ENCODE data around the gene DESI2. TPM values are rescaled to one million over a fixed set of nuclear protein-coding genes. Genes with fewer than 3 reads are reported as not detected.
"Not testable (repeated sequence)": the region's sequence is repeated elsewhere in the genome, so short reads cannot be mapped to it uniquely, and the experiment has no call there.

DESI2 gene
- total and polyA plus RNA-seq, 2 experiments from 2014 or later, result 31.5 to 48.2 TPM

GRCh38 chr1:244659694-244660093, 6.8 kb downstream of the DESI2 start:
- peaks cover 87% of the 10 kb centered on the region for H3K79me2 ChIP-seq
- H3K36me3 ChIP-seq (replicated peaks; ENCODE audit: insufficient read depth, low read depth), result no peaks in the 10 kb centered on the region
- no peak overlapping the region for H3K27ac ChIP-seq
- H4K20me1 ChIP-seq (ENCODE audit: insufficient read depth, poor library complexity, severe bottlenecking), result peaks cover 22% of the 10 kb centered on the region
- WGBS (ENCODE audit: low lambda C conversion rate, missing lambda C conversion rate), result 92% methylated on average over 3 of the region's 3 CpGs
- peaks cover 21% of the 10 kb centered on the region for H3K4me1 ChIP-seq (ENCODE audit: insufficient read depth)
- no peaks in the 10 kb centered on the region for H3K27me3 ChIP-seq
- no peaks in the 10 kb centered on the region for H3K9me2 ChIP-seq (replicated peaks; ENCODE audit: insufficient read depth)
- no peak for DNase-seq (ENCODE audit: low spot score)
- H3K4me3 ChIP-seq, result no peak overlapping the region
- no peak for TF ChIP-seq EZH2 (IDR thresholded peaks at IDR 0.05; ENCODE audit: borderline replicate concordance)
- TF ChIP-seq EZH2phosphoT487 (IDR thresholded peaks at IDR 0.05; ENCODE audit: low read depth, severe bottlenecking, unreplicated experiment), result no peak
- no peak overlapping the region for H3K4me2 ChIP-seq
- H2AFZ ChIP-seq, result no peak overlapping the region
- no peaks in the 10 kb centered on the region for H3K9me3 ChIP-seq (ENCODE audit: low read depth)

GRCh38 chr1:244660595-244660994, 7.7 kb downstream of the DESI2 start:
- H3K9me3 ChIP-seq (ENCODE audit: low read depth), result no peaks in the 10 kb centered on the region
- H3K9me2 ChIP-seq (replicated peaks; ENCODE audit: insufficient read depth), result no peaks in the 10 kb centered on the region
- H2AFZ ChIP-seq, result no peak overlapping the region
- no peak for TF ChIP-seq EZH2 (IDR thresholded peaks at IDR 0.05; ENCODE audit: borderline replicate concordance)
- no peak for TF ChIP-seq CTCF (IDR thresholded peaks at IDR 0.05; ENCODE audit: poor library complexity)
- TF ChIP-seq EZH2phosphoT487 (IDR thresholded peaks at IDR 0.05; ENCODE audit: low read depth, severe bottlenecking, unreplicated experiment), result no peak
- no peak for DNase-seq (ENCODE audit: low spot score)
- no peaks in the 10 kb centered on the region for H3K27me3 ChIP-seq
- no peak overlapping the region for H3K27ac ChIP-seq
- peaks cover 30% of the 10 kb centered on the region for H4K20me1 ChIP-seq (ENCODE audit: insufficient read depth, poor library complexity, severe bottlenecking)
- peaks cover 87% of the 10 kb centered on the region for H3K79me2 ChIP-seq
- peaks cover 12% of the 10 kb centered on the region for H3K4me1 ChIP-seq (ENCODE audit: insufficient read depth)
- WGBS (ENCODE audit: low lambda C conversion rate, missing lambda C conversion rate), result 100% methylated on average over 3 of the region's 3 CpGs
- no peak overlapping the region for H3K4me3 ChIP-seq
- H3K4me2 ChIP-seq, result no peak overlapping the region
- H3K36me3 ChIP-seq (replicated peaks; ENCODE audit: insufficient read depth, low read depth), result no peaks in the 10 kb centered on the region

- 89% methylated on average over 2 of the region's 4 CpGs for WGBS (ENCODE audit: low lambda C conversion rate, missing lambda C conversion rate)
- H3K4me2 ChIP-seq, result not testable (repeated sequence)
These were observed 8.8 kb downstream of the DESI2 start for GRCh38 chr1:244661569-244662312.

GRCh38 chr1:244662599-244662998, 9.7 kb downstream of the DESI2 start:
- Histone ChIP-seq H3K27ac (peak overlapping the region; percentile 33), H3K9me3 (ENCODE audit: low read depth) (no peaks in the 10 kb centered on the region)

More at GRCh38 chr1:244661569-244662312, 8.8 kb downstream of the DESI2 start:
- peaks cover 92% of the 10 kb centered on the region for H3K79me2 ChIP-seq
- not testable (repeated sequence) for H3K36me3 ChIP-seq (replicated peaks; ENCODE audit: insufficient read depth, low read depth); H3K9me3 ChIP-seq (ENCODE audit: low read depth); H3K27ac ChIP-seq; H2AFZ ChIP-seq; H3K27me3 ChIP-seq; H3K9me2 ChIP-seq (replicated peaks; ENCODE audit: insufficient read depth); DNase-seq (ENCODE audit: low spot score); H3K4me3 ChIP-seq; H3K4me1 ChIP-seq (ENCODE audit: insufficient read depth)
- peaks cover 36% of the 10 kb centered on the region for H4K20me1 ChIP-seq (ENCODE audit: insufficient read depth, poor library complexity, severe bottlenecking)

More at GRCh38 chr1:244662599-244662998, 9.7 kb downstream of the DESI2 start:
- Histone ChIP-seq H3K79me2 (peaks cover 92% of the 10 kb centered on the region), H4K20me1 (ENCODE audit: insufficient read depth, poor library complexity, severe bottlenecking) (peaks cover 32% of the 10 kb centered on the region), H3K9me2 (replicated peaks; ENCODE audit: insufficient read depth) (no peaks in the 10 kb centered on the region), H3K27me3 (no peaks in the 10 kb centered on the region), H3K4me2 (peak overlapping the region; percentile 36), H3K36me3 (replicated peaks; ENCODE audit: insufficient read depth, low read depth) (no peaks in the 10 kb centered on the region), H3K4me1 (ENCODE audit: insufficient read depth) (no peaks in the 10 kb centered on the region), H3K4me3 (no peak overlapping the region), H2AFZ (no peak overlapping the region)
- TF ChIP-seq CTCF (IDR thresholded peaks at IDR 0.05; ENCODE audit: poor library complexity) (no peak), EZH2phosphoT487 (IDR thresholded peaks at IDR 0.05; ENCODE audit: low read depth, severe bottlenecking, unreplicated experiment) (peak; percentile 94)
- 40% methylated on average over 2 of the region's 2 CpGs for WGBS (ENCODE audit: low lambda C conversion rate, missing lambda C conversion rate)
- DNase-seq (ENCODE audit: low spot score), result peak; percentile 51

All from hepatocyte (in vitro differentiated cells).